Central memory CD4-positive, alpha-beta T cell (primary cell): ENCODE data around the gene TRIM26.
"Not testable (repeated sequence)": the region's sequence is repeated elsewhere in the genome, so short reads cannot be mapped to it uniquely, and the experiment has no call there.

Source experiments
- DNase-seq: peaks from one replicate; pipeline ENCODE4 v3.0.0; 2022

The TRIM26 gene

GRCh38 chr6:30152910-30153610 lies 60.1 kb downstream of the TRIM26 start:
- DNase-seq: no peak

DNA sequence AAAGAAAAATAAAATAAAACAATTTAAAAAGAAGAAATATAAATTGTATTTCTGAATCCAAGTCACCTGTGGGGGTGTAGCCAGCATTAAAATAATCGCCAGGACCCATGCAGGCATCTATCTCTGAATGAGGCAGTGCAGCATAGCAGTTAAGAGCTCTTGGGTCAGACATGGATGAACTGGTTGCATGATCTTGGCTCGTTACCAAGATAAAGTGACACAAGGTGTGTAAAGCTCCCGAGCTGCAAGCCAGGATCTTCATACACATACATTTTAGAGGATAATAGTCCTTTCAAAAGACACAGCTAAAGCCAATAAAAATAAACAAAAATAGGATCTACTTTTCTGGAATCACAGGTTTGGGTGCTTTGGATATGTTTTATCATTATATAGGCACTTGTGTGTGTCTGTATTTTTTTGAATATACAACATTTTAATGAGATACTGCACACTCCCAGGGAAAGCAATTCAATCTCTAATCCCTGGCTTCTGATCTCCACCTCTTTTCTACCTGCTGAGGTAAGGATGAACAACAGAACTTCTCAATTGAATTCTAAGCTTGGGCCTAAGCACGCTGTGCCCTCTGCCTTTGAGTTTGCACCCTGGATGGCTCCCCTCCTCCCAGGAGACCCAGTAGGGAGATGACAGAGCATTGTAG lies 61.1 kb downstream of the TRIM26 start:
- no peak for DNase-seq

DNA sequence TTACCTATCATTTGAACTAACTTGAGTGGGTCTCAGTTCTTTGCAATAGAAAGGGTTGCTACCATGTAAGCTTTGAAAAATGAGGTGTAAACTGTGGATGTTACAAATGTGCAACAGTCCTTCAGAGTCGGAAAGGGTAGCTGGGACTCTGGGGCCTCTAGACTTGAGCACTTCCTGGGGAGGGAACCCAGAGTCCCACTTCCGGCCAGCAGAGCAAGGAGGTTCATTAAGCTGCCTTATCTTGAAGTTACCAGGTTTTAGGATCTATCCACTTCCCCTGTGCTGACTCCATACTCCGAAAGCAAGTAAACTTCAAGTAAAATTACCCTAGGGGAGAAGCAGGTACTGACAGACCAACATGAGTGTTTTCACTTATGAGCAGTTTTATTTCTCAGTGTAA lies 61.6 kb downstream of the TRIM26 start:
- DNase-seq: no peak

- DNase-seq: no peak
Observed at GRCh38 chr6:30150671-30151395, 62.4 kb downstream of the TRIM26 start.

- DNase-seq: no peak
Observed at GRCh38 chr6:30149858-30150550, 63.2 kb downstream of the TRIM26 start.

- DNase-seq: no peak
Observed at GRCh38 chr6:30149234-30149633, 64.0 kb downstream of the TRIM26 start.

GRCh38 chr6:30147096-30147495 lies 66.1 kb downstream of the TRIM26 start:
- DNase-seq: no peak

GRCh38 chr6:30145818-30146217 lies 67.4 kb downstream of the TRIM26 start:
- DNase-seq: no peak

GRCh38 chr6:30144811-30145210 lies 68.4 kb downstream of the TRIM26 start:
- no peak for DNase-seq

DNA sequence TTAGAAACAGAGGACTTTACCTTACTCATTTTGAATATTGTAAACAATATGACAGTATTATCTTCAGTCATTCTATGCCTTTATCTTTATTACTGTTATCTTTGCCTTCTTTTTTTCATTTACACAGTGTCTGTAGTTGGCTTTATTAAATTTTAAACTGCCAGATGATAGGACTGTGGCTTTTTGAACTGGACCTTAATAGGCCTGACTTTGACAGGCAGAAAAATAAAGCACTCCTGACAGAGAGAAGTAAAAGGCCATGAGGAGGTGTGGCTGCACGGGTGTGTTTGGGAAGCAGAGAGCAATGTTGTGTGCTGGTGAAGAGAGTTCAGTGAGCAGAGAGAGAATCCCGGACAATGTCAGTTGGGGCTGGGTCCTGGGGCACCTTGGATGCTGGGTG lies 69.4 kb downstream of the TRIM26 start:
- no peak for DNase-seq

DNA sequence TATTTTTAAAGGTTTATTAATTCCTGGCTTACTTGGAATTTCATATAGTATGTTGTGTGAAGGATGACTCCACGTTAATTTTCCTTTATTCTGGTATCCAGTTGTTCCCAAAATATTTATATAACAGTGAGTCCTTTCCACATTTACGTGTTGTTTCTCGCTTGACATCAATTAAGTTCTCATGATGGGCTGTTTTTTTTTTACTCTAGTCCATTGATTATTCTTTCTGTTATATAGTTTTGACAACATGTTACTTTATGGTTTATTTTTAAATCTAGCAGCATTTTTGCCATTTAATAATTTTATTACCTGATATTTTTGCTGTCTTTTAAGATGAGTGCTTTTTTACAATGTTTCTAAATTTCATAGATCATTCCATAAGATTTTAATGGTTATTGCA lies 70.5 kb downstream of the TRIM26 start:
- no peak for DNase-seq

- DNase-seq: not testable (repeated sequence)
Observed at GRCh38 chr6:30140240-30140639, 73.0 kb downstream of the TRIM26 start.

- no peak for DNase-seq
Observed at GRCh38 chr6:30136570-30137286, 76.5 kb downstream of the TRIM26 start.

DNA sequence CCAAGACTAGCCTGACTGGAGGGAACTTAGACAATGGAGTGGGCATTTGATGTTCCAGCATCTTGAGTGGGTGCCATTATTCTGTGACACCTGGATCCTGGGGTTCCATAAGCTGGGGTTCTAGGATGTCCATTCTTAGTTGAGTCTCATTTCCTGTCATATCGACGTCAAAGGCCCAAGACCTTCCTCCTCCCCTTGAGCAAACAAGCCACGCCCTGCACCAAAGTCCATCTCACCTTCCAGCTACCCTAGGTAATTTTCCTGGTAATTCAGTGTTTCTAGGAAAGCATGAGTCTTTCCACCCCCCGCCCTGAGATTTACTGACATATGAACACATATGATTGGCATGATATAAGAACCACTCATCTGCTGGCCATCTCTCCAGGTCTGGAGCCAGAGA lies 77.4 kb downstream of the TRIM26 start, which contains the start of gene TRIM40:
TRIM40 (plus strand) TSS at position 384 of the 400 bp plus-strand sequence. CDS start 897 bp downstream, outside the sequence.
- no peak for DNase-seq

GRCh38 chr6:30135147-30135546 lies 78.1 kb downstream of the TRIM26 start:
- no peak for DNase-seq
